HG03571 (cell line): ENCODE data around the gene CLDN1.
"Not testable (repeated sequence)": the region's sequence is repeated elsewhere in the genome, so short reads cannot be mapped to it uniquely, and the experiment has no call there.

Source experiments
- ATAC-seq: cut with Tn5 transposase; IDR thresholded peaks from one replicate; pipeline ENCODE4 v1.9.1; 2021; ENCODE audit not compliant: unreplicated experiment

CLDN1 gene

DNA sequence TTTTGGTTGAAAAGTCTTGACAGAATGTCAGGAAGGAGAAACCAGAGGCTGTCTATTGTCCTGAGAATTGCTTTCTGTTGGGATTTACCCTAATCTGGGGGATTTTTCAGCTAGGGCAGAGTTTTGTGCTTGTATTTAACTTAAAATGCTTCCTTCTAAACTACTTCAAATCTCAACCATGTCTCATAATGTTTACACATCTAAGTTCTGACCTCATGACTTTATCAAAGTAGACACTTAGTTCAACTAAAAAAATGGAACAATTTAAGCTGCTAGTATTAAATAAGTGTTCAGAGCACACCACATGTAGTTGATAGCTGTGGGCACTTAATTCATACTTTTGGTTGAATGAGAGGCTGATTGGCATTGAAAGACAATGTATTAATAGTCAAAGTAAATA is 28.2 kb downstream of the CLDN1 start:
- ATAC-seq = no peak

DNA sequence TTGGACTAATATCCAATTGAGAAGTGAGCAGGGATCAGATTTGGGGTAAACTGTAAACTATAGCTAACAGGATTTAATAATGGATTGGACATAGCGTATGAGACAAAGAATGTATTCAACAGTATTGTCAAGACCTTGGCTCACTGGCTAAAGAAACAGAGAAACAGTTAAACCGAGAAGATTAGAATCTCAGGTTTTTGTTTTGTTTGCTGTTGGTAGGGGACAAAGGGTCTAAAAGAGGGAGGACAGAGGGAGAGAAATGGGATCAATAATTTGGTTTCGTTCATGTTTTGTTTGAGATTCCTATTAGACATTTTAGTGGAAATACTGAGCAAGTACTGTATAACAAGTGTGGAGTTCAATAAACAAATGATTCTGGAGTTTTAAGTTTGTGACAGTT is 28.6 kb downstream of the CLDN1 start:
- no peak for ATAC-seq

DNA sequence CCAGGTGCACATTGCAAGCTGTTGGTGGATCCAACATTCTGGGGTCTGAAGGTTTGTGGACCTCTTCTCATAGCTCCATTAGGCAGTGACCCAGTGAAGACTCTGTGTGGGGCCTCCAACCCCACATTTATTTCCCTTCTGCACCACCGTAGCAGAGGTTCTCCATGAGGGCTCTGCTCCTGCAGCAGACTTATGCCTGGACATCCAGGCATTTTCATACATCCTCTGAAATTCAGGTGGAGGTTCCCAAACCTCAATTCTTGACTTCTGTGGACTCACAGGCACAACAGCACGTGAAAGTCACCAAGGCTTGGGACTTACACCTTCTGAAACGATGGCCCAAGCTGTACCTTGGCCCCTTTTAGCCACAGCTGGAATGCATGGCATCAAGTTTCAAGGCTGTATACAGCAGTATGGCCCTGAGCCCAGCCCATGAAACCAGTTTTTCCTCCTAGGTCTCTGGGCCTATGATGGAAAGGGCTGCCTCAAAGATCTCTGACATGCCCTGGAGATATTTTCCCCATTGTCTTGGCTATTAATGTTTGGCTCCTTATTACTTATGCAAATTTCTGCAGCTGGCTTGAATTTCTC is 30.2 kb downstream of the CLDN1 start:
- ATAC-seq = no peak

DNA sequence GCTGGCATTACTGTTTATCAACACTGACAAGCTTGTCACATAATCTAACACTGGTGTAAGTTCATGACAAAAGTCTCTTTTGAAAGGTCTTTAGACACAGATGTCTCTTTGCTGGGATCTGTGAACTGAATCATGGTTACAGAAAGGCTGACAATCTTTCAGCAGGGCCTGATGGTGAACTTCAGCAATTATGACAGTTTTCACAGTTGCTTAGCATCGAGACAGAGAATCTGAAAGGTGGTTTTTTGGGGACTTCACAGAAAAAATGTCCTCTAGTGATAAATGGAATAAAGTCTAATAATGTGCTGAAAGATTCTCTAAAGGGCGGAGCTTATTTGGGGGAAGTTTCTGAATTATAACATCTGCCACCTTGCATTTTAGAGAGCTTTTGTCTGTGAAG is 32.3 kb downstream of the CLDN1 start:
- no peak for ATAC-seq

DNA sequence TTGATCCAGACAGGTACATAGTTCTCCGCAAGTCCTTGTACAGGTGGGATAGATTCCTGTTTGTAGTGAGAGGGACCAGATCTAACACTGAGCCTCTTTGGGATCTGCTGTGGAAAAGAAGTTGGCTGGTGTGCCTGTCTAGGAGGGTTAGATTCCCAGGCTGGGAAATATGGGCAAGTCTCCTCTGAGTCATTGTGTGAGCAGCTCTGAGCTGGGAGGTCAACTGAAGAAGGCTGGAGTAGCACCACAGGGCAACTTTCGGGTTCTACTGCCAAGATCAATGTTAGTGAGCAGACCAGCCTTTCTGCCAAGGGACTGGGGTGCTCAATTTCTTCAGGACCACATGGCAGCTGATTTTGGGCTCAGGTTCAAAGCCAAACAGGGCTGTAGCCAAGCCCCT is 33.4 kb downstream of the CLDN1 start:
- ATAC-seq = no peak

DNA sequence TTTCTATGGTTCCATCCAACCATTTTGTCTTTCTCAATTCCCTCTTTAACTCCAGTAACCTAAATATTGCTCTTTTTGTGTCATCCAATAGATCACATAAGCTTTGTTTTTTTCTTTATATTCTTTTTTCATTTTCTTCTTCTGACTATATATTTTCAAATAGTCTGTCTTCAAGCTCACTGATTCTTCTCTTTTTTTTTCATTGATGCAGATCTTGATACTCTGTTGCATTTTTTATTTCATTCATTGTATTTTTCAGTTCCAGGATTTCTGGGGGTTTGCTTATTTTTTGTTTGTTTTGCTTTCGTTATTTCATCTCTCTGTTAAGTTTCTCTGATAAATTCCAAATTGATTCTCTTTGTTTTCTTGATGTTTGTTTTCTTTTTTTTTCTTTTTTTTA is 36.2 kb downstream of the CLDN1 start:
- ATAC-seq = no peak

DNA sequence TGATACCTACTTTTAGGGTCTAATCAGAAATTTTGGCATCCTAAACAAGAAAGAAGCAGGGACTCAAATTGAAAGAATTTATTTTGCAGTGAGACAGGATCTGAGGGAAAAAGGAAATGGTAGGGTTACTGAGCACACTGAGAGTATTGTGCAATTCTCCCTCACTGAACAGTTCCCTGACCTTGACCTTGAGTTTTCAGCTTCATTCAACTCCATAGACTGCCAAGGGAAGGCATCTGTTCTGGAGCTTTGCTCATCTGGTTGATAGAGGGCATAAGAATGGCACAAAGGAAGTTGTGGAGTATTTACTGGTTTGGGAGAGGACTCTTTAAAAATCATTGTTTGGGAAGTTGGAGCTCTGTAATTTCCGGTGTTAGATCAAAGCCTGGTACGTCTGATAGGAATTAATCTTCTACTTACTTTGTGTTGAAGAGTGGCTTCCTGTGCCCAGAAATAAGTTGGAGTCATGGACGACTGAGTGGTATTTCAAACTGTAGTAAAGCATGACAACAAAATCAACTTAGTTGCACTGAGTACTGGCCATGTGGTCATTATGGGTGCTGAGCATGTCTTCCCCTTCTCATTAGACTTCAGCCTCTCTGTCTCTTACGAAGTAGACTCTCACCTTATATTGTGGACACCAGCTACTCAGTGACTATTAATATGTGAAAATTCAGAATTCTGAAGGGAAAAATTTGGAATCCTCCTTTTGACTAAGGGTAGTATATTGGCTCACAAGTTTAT is 40.8 kb downstream of the CLDN1 start:
- no peak for ATAC-seq

DNA sequence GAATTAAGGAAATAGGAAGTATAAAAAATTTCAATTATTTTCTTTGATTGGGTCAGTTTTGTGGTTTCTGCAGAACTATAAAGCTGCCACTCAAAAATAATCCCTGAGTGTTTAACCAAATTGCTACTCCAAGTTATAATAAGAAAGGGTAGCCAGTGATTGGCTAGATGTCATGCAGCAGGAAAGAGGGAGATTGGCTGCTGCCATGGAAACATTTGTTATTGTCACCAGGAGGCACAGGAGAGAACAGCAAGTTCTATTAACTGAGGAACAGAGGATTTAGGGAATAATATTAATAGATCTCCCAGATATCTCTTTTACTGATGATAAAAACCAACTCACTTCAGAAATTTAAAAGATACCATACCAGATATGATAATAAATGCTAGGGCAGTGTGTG is 42.6 kb downstream of the CLDN1 start:
- no peak for ATAC-seq

DNA sequence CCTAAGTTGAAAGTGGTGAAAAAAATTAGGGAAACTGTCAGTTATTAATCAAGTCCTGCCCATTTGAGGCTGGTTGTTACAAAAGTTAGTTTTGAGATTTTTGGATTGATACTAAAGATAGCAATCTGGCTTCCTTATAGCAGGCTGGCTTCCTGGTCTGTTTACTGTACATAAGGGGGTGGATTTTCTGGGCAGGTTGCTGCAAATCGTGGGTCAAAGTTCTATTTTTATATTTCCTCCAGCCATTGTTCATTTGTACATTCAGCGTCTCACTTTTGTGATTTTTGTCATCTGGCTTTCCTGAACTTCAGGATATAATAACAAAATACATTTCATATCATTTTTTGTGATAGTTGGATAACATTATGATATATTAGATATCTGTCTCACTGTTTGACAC is 49.5 kb downstream of the CLDN1 start:
- ATAC-seq = no peak

DNA sequence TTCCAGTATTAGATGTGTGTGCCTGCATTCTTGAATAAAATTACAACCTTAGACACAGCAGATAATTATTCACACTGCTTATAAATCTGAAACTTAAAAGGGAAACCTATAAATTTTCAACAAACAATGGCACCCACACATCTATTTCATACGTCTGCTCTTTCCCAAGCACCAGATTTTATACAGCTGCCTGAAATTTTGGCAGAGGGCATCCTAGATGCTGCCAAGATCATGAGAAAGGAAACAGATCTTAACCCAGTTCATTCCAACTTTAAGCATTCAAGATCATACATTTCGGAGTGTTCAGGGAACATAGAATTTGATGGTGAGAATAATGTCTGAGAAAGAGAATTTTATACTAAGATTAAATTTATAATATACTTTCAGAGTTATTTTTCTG is 53.1 kb downstream of the CLDN1 start:
- no peak for ATAC-seq

DNA sequence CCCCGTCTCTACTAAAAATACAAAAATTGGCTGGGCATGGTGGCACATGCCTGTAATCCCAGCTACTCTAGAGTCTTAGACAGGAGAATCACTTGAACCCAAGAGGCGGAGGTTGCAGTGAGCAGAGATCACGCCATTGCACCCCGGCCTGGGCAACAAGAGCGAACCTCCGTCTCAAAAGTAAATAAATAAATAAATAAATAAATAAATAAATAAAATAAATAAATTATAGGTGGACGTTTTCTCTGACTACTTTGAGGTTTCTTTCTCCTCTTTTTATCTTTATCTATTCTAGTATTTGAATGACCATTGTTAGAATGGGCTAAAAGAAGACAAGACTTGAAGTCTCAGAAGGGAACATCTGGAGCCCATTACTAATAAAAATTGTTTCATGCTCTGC is 54.8 kb downstream of the CLDN1 start:
- ATAC-seq = not testable (repeated sequence)

DNA sequence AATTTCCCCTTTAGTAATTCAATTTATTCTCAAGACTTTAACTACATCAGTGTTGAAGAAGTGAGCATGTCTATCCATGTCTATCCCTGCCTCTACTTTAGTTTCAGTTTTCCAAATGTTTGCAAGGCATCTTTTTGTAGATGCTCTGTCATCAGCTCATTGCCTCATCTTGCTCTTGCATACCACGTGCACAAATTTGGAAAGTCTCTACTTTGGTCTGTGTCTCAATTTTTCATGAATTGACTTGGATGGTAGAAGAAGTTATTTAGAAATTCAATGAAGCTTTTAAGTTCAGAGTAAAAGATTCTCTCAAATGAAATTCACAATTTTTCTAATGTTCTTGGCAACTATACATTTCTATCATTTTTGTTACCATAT is 55.3 kb downstream of the CLDN1 start:
- ATAC-seq = no peak

DNA sequence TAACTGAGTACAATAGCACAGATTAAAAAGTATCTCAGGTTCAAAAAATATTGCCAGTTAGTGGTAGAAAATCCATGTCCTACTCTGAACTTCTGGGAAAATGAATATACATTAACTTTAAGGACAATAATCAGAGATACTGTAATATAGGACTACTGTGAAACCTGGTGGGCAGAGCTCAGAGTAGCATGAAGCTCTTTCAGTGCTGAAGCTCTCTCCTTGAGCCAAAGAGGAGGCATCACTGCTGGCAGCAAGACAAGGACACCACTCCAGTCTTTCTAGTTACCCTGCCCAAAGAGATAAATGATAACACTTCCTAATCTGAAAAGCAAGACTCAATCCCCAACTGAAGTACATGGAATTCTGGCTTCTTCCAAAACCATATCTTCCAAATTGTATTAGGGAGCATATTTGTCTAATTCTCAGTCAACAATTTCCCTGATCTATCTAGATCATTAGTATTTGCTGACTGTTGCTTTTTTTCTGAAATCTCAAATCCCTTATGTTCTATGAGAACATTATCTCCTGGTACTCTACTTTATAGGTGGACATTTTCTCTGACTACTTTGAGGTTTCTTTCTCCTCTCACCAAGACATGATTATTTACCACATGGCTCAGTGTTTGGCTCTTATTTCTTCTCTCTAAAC is 55.9 kb downstream of the CLDN1 start:
- no peak for ATAC-seq

DNA sequence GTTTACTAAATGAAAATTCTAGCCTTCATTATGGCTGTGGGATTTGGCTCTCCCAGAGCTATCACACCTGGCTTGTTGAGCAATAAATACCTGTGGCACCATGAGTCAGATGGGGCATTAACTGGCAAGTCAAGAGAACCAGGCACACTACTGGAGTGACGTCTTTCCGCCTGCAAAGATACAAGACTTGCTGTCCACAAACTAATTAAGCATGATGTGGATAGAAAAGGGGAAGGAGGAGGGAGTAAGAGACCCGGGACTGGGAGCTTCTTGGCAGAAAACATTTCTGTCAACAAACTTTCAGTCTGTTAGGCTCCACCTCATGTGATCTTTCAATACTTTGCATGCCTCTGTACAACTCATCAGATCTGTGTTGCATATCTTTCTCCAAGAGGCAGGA is 56.5 kb downstream of the CLDN1 start:
- ATAC-seq = no peak

DNA sequence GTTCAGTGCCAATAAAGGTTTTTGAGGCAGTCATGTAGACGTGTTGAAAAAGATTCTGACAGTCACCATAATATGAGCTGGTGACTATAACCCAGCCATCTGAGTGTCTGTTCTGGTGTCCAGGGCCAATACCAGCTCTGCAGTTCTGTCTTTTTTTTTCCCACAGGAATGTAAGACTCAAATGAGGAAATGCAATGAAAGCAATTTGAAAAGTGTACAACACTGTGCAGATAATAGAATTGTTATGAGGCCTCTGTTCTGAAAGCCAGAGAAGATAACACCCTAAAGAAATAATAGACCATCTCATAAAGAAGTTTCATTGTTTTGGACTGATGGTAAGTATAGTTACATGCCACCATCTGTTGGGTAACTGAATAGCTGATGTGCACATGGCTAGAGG is 57.1 kb downstream of the CLDN1 start:
- ATAC-seq = no peak

DNA sequence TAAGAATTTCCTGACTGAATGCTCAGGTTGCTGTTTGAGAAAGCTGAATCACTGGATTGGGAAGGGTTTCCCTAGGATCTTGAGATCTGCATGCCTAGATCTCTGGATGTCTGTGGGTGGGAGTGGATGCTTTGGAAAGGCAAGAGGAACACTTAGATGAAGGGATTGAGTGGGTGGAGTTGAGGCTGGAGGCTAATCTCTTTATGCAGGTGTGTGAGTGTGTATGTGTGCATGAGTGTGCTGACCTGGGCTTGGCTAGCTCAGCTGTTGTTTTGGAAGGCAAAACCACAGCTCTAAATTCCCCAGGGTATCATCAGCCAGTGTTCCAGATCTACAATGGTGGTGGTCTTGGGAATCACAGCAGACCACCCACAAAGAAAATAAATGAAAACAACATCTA is 60.5 kb downstream of the CLDN1 start:
- no peak for ATAC-seq

DNA sequence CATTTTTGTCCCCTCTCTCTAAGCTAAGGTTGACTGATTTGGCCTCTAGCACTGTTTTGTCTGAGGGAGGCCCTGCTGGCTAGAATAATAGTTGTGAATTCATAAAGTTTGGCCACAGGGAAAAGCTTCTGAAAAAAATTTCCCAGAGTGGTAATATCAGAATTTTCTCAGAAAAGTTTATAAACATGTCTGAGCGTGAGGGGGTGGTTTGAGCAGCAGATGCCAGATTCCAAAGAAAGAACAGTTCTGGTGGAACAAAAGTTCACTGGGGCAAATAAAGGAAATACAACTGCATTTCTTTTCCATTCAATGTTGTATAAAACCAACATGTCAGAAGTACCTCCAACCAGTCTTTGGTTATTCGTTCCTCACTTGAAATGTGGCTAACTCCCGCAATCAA is 61.2 kb downstream of the CLDN1 start:
- no peak for ATAC-seq

DNA sequence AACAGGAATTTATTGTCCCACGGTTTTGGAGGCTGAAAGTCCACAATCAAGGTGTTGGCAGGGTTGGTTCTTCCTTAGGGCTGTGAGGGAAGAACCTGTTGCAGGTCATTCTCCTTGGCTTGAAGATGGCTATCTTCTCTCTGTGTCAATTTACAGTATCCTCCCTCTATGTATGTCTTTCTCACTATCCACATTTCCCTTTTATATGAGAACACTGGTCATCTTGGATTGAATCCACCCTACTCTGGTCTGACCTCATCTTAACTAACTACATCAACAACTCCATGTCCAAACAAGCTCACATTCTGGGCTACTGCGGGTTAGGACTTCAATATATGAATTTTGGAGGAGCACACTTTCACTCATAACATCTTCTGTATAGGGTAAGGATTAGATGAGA is 61.9 kb downstream of the CLDN1 start:
- no peak for ATAC-seq

DNA sequence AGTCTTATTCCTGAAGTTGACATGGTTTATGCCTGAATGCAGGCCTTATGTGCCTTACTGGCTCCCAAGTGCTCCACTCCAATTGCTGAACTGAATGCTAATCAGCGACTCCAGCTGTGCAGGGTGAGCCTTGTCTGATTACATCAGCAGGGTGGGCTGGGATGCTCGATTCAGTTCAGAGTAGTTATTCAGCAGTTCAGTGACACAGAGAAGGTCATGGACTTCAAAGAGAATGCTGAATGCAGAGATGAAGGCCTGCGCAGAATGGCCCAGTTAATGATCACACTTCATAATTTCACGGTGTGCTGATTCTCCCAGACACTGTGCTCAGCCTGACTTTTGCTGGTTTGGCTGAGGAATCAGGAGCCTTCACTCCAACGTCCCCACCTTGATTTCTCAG is 63.6 kb downstream of the CLDN1 start:
- no peak for ATAC-seq
